ENCODE results near the gene LSM6.

DNA sequence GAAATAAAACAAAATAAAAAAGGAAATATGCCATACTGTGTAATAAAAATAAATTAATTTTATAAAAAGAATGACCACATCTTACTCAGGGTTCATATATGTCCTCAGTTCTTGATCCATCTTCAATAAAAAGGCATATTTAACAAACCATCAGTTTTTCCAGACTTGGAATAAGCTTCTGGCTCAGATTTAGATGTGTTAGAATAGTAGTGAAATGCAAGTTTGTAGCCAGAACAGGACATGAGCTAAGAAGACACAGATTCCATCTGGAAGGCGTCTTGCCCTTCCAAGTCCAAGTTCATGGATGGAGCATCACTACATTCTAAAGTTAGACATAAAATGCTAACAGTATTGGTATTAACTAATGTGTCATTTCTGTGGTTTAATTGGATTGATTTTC is 10.3 kb upstream of the LSM6 start:
- TF ChIP-seq POLR2A (IDR thresholded peaks at IDR 0.05; ENCODE audit: low read depth, low read length) (no peak), POLR2AphosphoS5 (IDR thresholded peaks at IDR 0.05; ENCODE audit: low read depth, low read length) (no peak), TAF1 (IDR thresholded peaks at IDR 0.05; ENCODE audit: borderline replicate concordance, low read depth, low read length) (no peak)
